ENCODE results near the gene TRPV2. TPM values are rescaled to one million over a fixed set of nuclear protein-coding genes. Genes with fewer than 3 reads are reported as not detected.

TRPV2 gene
- total RNA-seq, 2 experiments from 2014 or later = 4.9 to 10.5 TPM

DNA sequence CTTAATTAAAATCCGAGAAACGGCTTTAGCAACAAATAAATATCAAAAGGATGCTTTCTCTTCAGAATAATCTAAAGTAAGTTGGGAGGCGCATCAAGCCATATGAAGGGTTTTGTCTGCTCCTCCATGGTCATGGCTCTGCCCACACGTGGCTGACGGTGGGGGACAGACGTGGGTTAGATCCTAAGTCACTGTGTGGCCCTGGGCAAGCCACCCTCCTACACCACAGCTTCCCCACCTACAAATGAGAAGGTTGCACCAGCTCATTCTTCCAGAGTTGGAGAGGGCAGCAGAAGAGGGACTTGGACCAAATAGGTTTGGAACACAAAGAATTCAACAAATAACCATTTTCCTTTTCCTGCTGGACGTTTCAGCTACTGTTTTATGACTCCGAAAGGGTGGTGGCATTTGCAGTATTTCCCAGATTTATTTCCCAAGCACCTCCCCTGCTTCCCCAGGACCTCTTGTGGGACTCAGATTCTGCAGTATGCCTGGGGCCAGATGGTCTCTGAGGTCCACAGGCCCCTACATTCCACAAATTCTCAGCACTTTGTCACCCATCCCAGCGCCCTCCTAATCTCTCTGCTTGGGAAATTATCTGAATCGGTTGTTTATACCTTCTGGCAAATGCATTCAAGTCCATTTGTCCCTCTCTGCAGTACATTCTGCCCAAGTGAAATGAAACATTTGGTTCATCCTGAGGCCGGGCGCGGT lies 58.8 kb downstream of the TRPV2 start:
- no peaks in the 10 kb centered on the region for H3K9me3 ChIP-seq (ENCODE audit: low read length)
- intact Hi-C loops (cut with micrococcal nuclease; ENCODE audit: unreplicated experiment) = no loop called here
- ChIA-PET POLR2A (interaction anchor here (0.6 kb wide), 1 partner anchor 574 kb away, joined by 3 read pairs; no protein-coding TSS in a partner anchor), CTCF (ENCODE audit: unreplicated experiment) (no interaction called here)
- H2AFZ ChIP-seq (ENCODE audit: low read length) = no peak overlapping the region
- no peaks in the 10 kb centered on the region for H3K4me1 ChIP-seq (ENCODE audit: insufficient read depth, low read length, poor library complexity, severe bottlenecking)
- no peaks in the 10 kb centered on the region for H3K9me2 ChIP-seq (ENCODE audit: insufficient read depth, low read length)
- H3K36me3 ChIP-seq (ENCODE audit: insufficient read depth, low read length) = no peaks in the 10 kb centered on the region
- H3K27ac ChIP-seq (ENCODE audit: low read depth, low read length, poor library complexity, severe bottlenecking) = no peak overlapping the region
- H4K20me1 ChIP-seq (ENCODE audit: insufficient read depth, low read length) = no peaks in the 10 kb centered on the region
- no peak for DNase-seq (ENCODE audit: low spot score)
- H3K4me3 ChIP-seq (ENCODE audit: low read depth, low read length, poor library complexity, severe bottlenecking) = no peak overlapping the region
- no peak overlapping the region for H3K4me2 ChIP-seq (ENCODE audit: low read length)
- no TSS peak for BruUV-seq (replicated peaks)
- H3K79me2 ChIP-seq (ENCODE audit: insufficient read depth, low read depth, low read length) = no peaks in the 10 kb centered on the region
- no peak for TF ChIP-seq CTCF (conservative IDR thresholded peaks at IDR 0.05; ENCODE audit: low read length)
- TF ChIP-seq EZH2phosphoT487 (IDR thresholded peaks at IDR 0.05; ENCODE audit: borderline replicate concordance, low read depth, low read length) = no peak

DNA sequence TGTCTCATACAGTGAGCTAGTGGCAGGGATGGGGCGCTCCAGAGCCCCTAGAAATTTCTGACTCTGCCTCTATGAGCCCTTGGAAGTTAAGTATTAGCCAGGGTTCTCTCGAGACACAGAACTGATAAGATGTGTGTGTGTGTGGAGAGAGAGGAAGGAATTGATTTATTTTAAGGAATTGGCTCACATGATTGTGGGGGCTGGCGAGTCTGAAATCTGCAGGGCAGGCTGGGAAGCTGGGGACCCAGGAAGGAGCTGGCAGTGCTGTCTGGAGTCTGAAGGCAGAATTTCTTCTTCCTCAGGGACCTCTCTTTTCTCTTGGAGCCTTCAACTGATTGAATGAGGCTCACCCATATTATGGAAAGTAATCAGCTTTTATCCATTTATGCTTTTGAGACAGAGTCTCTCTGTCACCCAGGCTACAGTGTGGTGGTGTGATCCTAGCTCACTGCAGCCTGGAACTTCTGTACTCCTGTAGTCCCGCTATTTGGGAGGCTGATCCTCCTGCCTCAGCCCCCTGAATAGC lies 59.9 kb downstream of the TRPV2 start:
- H2AFZ ChIP-seq (ENCODE audit: low read length) = no peak overlapping the region
- ChIA-PET CTCF (ENCODE audit: unreplicated experiment) (no interaction called here), POLR2A (interaction anchor here (0.6 kb wide), 2 partner anchors 21 to 1041 kb away, joined by 3 to 6 read pairs; no protein-coding TSS in a partner anchor)
- H3K9me2 ChIP-seq (ENCODE audit: insufficient read depth, low read length) = no peaks in the 10 kb centered on the region
- no peaks in the 10 kb centered on the region for H3K4me1 ChIP-seq (ENCODE audit: insufficient read depth, low read length, poor library complexity, severe bottlenecking)
- DNase-seq (ENCODE audit: low spot score) = no peak
- BruUV-seq (replicated peaks) = no TSS peak
- no peaks in the 10 kb centered on the region for H4K20me1 ChIP-seq (ENCODE audit: insufficient read depth, low read length)
- H3K27ac ChIP-seq (ENCODE audit: low read depth, low read length, poor library complexity, severe bottlenecking) = no peak overlapping the region
- TF ChIP-seq CTCF (conservative IDR thresholded peaks at IDR 0.05; ENCODE audit: low read length) (no peak), EZH2phosphoT487 (IDR thresholded peaks at IDR 0.05; ENCODE audit: borderline replicate concordance, low read depth, low read length) (no peak)
- H3K79me2 ChIP-seq (ENCODE audit: insufficient read depth, low read depth, low read length) = no peaks in the 10 kb centered on the region
- H3K9me3 ChIP-seq (ENCODE audit: low read length) = no peaks in the 10 kb centered on the region
- no peak overlapping the region for H3K4me2 ChIP-seq (ENCODE audit: low read length)
- no peak overlapping the region for H3K4me3 ChIP-seq (ENCODE audit: low read depth, low read length, poor library complexity, severe bottlenecking)
- intact Hi-C loops (cut with micrococcal nuclease; ENCODE audit: unreplicated experiment) = no loop called here
- H3K36me3 ChIP-seq (ENCODE audit: insufficient read depth, low read length) = no peaks in the 10 kb centered on the region

DNA sequence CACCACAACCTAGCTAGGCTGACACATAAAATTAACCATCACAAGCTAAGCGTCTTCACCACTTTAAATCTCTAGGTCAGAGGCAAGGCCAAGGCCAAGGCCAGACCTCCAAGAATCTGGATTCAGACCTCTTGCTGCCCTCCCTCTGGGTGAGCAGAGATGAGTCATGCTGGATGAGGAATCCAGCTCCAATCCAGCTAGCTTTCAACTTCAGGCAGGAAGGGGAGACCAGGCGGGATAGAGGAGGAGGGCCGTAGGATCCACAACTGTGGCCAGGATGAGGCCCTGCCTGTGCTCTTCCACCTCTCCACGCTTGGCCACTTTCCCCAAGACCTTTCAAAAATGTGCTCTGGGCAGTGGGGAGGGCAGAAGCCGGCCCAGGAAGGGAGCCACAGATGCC lies 61.9 kb downstream of the TRPV2 start:
- TF ChIP-seq CTCF (conservative IDR thresholded peaks at IDR 0.05; ENCODE audit: low read length) (no peak), EZH2phosphoT487 (IDR thresholded peaks at IDR 0.05; ENCODE audit: borderline replicate concordance, low read depth, low read length) (no peak)
- intact Hi-C loops (cut with micrococcal nuclease; ENCODE audit: unreplicated experiment) = no loop called here
- H3K9me3 ChIP-seq (ENCODE audit: low read length) = no peaks in the 10 kb centered on the region
- ChIA-PET POLR2A (no interaction called here), CTCF (ENCODE audit: unreplicated experiment) (interaction anchor here (0.5 kb wide), 1 partner anchor 83 kb away, joined by 3 read pairs; no protein-coding TSS in a partner anchor)
- H3K4me3 ChIP-seq (ENCODE audit: low read depth, low read length, poor library complexity, severe bottlenecking) = no peak overlapping the region
- no peak for DNase-seq (ENCODE audit: low spot score)
- H3K4me1 ChIP-seq (ENCODE audit: insufficient read depth, low read length, poor library complexity, severe bottlenecking) = no peaks in the 10 kb centered on the region
- no peak overlapping the region for H3K4me2 ChIP-seq (ENCODE audit: low read length)
- H3K79me2 ChIP-seq (ENCODE audit: insufficient read depth, low read depth, low read length) = no peaks in the 10 kb centered on the region
- H4K20me1 ChIP-seq (ENCODE audit: insufficient read depth, low read length) = no peaks in the 10 kb centered on the region
- H2AFZ ChIP-seq (ENCODE audit: low read length) = no peak overlapping the region
- H3K9me2 ChIP-seq (ENCODE audit: insufficient read depth, low read length) = no peaks in the 10 kb centered on the region
- no peaks in the 10 kb centered on the region for H3K36me3 ChIP-seq (ENCODE audit: insufficient read depth, low read length)
- no peak overlapping the region for H3K27ac ChIP-seq (ENCODE audit: low read depth, low read length, poor library complexity, severe bottlenecking)
- BruUV-seq (replicated peaks) = no TSS peak

Measured in OCI-LY7 (cell line).